K562 (cell line): ENCODE results near the gene BAIAP3. TPM values are rescaled to one million over a fixed set of nuclear protein-coding genes. Genes with fewer than 3 reads are reported as not detected.

Source experiments
- ATAC-seq: fragments of 200-7000 bp; cut with Tn5 transposase; 3 replicates; pipeline ENCODE4 v1.9.1; 2020; ENCODE audit warnings: moderate library complexity
- BruUV-seq: library from RNA; stranded (reverse); fragments of 400-500 nt; replicated peaks from 2 replicates; lab custom pipeline; 2021; lab: Mats Ljungman, UMichigan
- CTCF ChIA-PET: fragments of 300-600 bp; formaldehyde crosslinking; extraction: SDS; loops from one replicate; lab custom pipeline; 2021; ENCODE audit warnings: low intra/inter-chr PET ratio; lab: Yijun Ruan, JAX
- POLR2A ChIA-PET: fragments of 300-600, 350-650 bp; sonication (Branson Sonifier 250); formaldehyde crosslinking; extraction: SDS; loops from one replicate; lab custom pipeline; 2021; ENCODE audit warnings: antibody characterized with exemption, inconsistent platforms; lab: Yijun Ruan, JAX
- DNase-seq, 4 experiments: peaks; one replicate each; pipeline versions ENCODE4 v3.0.0 to v3.0.0-alpha.2; 2011 to 2018; ENCODE audit warnings: low spot score in 3 of 4, mixed read lengths in 3 of 4; ENCODE audit errors: extremely low read depth in 1 of 4
- FAIRE-seq: peaks from 2 replicates; lab custom pipeline; 2011; peaks lifted over from hg19 to GRCh38; lab: Jason Lieb, UNC
- H2AFZ ChIP-seq: 2 replicates; pipeline ENCODE4 v1.6.0; 2011; ENCODE audit warnings: low read depth, low read length, control low read depth, inconsistent platforms
- H3K27ac ChIP-seq: fragments of 200-600 bp; 3 replicates; pipeline ENCODE4 v1.8.0; 2011; ENCODE audit warnings: low read depth, mild to moderate bottlenecking, control low read depth, inconsistent platforms, low read length, moderate library complexity, mixed read lengths; ENCODE audit errors: extremely low read depth
- H3K27me3 ChIP-seq, 2 experiments: fragments of 300-600 bp in 1 of 2; 2 replicates in 1 of 2; 3 replicates in 1 of 2; pipeline versions ENCODE4 v1.6.0 to v1.8.0; 2011; ENCODE audit warnings: inconsistent platforms in 2 of 2, low read length in 2 of 2, mild to moderate bottlenecking in 1 of 2, mixed read lengths in 1 of 2, moderate library complexity in 1 of 2; ENCODE audit not compliant: control insufficient read depth in 2 of 2, insufficient read depth in 2 of 2
- H3K36me3 ChIP-seq: fragments of 300-600 bp; 3 replicates; pipeline ENCODE4 v1.8.0; 2011; ENCODE audit warnings: mild to moderate bottlenecking, low read length, inconsistent platforms; ENCODE audit not compliant: control insufficient read depth, insufficient read depth
- H3K4me1 ChIP-seq, 2 experiments: fragments of 200-600 bp in 1 of 2; replicated peaks in 1 of 2; 2 replicates in 1 of 2; 3 replicates in 1 of 2; pipeline versions ENCODE4 v1.5.1 to v1.8.0; 2011; ENCODE audit warnings: inconsistent platforms in 2 of 2, low read length in 2 of 2, mild to moderate bottlenecking in 1 of 2, mixed read lengths in 1 of 2, moderate library complexity in 1 of 2; ENCODE audit not compliant: control insufficient read depth in 2 of 2, insufficient read depth in 2 of 2
- H3K4me2 ChIP-seq: 2 replicates; pipeline ENCODE4 v1.6.1; 2011; ENCODE audit warnings: low read length, control low read depth, inconsistent platforms, mixed read lengths; ENCODE audit not compliant: insufficient read depth
- H3K4me3 ChIP-seq: fragments of 200-600 bp; sonication (generic), shearing (Covaris generic); 2 replicates; pipeline ENCODE4 v1.5.1; 2016; ENCODE audit warnings: control low read depth, inconsistent platforms
- H3K79me2 ChIP-seq: fragments of 200-600 bp; 3 replicates; pipeline ENCODE4 v1.8.0; 2011; ENCODE audit warnings: low read length, inconsistent platforms; ENCODE audit not compliant: control insufficient read depth, insufficient read depth
- H3K9ac ChIP-seq, 2 experiments: 2 replicates each; pipeline versions ENCODE4 v1.6.0 to v1.6.1; 2011; ENCODE audit warnings: low read depth in 2 of 2, low read length in 2 of 2, control low read depth in 1 of 2, inconsistent platforms in 1 of 2, mild to moderate bottlenecking in 1 of 2, mixed read lengths in 1 of 2; ENCODE audit not compliant: insufficient read depth in 1 of 2
- H3K9me1 ChIP-seq: one replicate; pipeline ENCODE4 v1.6.0; 2011; ENCODE audit warnings: inconsistent platforms, mild to moderate bottlenecking, low read length, moderate library complexity; ENCODE audit not compliant: control insufficient read depth, insufficient read depth
- H3K9me3 ChIP-seq: replicated peaks from 2 replicates; pipeline ENCODE4 v1.5.1; 2011; ENCODE audit warnings: low read depth, low read length, inconsistent platforms; ENCODE audit not compliant: control insufficient read depth, insufficient read depth
- H4K20me1 ChIP-seq: replicated peaks from 2 replicates; pipeline ENCODE4 v1.6.1; 2011; ENCODE audit warnings: low read length, inconsistent platforms, mixed read lengths; ENCODE audit not compliant: control insufficient read depth, insufficient read depth
- ATF3 ChIP-seq, 2 experiments: fragments of 450-650 bp in 1 of 2; sonication (generic) in 1 of 2; formaldehyde crosslinking in 1 of 2; IDR thresholded peaks in 1 of 2; conservative IDR thresholded peaks in 1 of 2; 2 replicates each; pipeline versions ENCODE4 v1.6.1 to v1.8.1; 2016 to 2023; ENCODE audit warnings: mild to moderate bottlenecking in 2 of 2, moderate library complexity in 2 of 2, inconsistent platforms in 1 of 2, missing genetic modification reagents in 1 of 2
- KAT7 ChIP-seq: sonication (generic); formaldehyde crosslinking; IDR thresholded peaks from 2 replicates; pipeline ENCODE4 v1.8.0; 2022; ENCODE audit warnings: missing genetic modification reagents, mild to moderate bottlenecking, borderline replicate concordance
- SMAD1 ChIP-seq: fragments of 150-350 bp; IDR thresholded peaks from 2 replicates; pipeline ENCODE4 v1.6.1; 2014; ENCODE audit warnings: low read length, low read depth; ENCODE audit not compliant: partially characterized antibody
- ZNF76 ChIP-seq: fragments of 250-450 bp; sonication (Bioruptor Pico); IDR thresholded peaks from 2 replicates; pipeline ENCODE4 v1.4.0; 2020; ENCODE audit warnings: mild to moderate bottlenecking, moderate library complexity, borderline replicate concordance
- WGBS: fragments of 100-300 bp; shearing (Covaris generic); methylation state at CpG from one replicate; pipeline ENCODE4 v1.1.6; 2016; ENCODE audit warnings: low coverage, mixed read lengths; ENCODE audit not compliant: insufficient coverage; ENCODE audit errors: missing lambda C conversion rate; 5-methylcytosine and 5-hydroxymethylcytosine counted together
- in situ Hi-C: fragments of 300-500 bp; cut with MboI; formaldehyde crosslinking; loops from 4 replicates; pipeline ENCODE4 v1.15.0; 2018; ENCODE audit warnings: inconsistent platforms, mixed read lengths
- intact Hi-C: fragments of 100-400 bp; cut with micrococcal nuclease; formaldehyde crosslinking; loops from 2 replicates; pipeline ENCODE4 v1.14.2; 2022
- polyA plus RNA-seq, 8 experiments: library from polyadenylated mRNA; depleted of rRNA in 4 of 8; stranded (reverse) in 5 of 8; unstranded in 3 of 8; fragments of >200 nt; fragmentation: Nextera tagmentation in 2 of 8; fragmentation: Illumina TruSeq in 1 of 8; extraction: Ambion mirVana in 2 of 8; extraction: Trizol in 1 of 8; gene quantifications; 2 replicates each; pipeline versions ENCODE4 v1.2.1 to v1.2.3, GENCODE V29; 2011 to 2014; ENCODE audit warnings: inconsistent platforms in 1 of 8, missing spikeins in 1 of 8
- total RNA-seq, 7 experiments: library from RNA; depleted of rRNA in 6 of 7; stranded (reverse); fragments of >200 nt in 6 of 7; fragmentation: Illumina TruSeq in 2 of 7; extraction: Trizol in 2 of 7; gene quantifications; 2 replicates each; pipeline versions ENCODE4 v1.2.1 to v1.2.3, GENCODE V29; 2011 to 2021; ENCODE audit warnings: low replicate concordance in 1 of 7

BAIAP3 gene
- total and polyA plus RNA-seq, 9 of the 15 experiments (the other 6 are each of a cell fraction or from before 2014, with no cell fraction given): 0.03 to 4.5 (median 0.57) TPM; not detected in 1

- TF ChIP-seq ZNF76 (CRISPR knock-in tag): no peak
These were observed 44.1 kb downstream of the BAIAP3 start (continued) for GRCh38 chr16:1377406-1378010.

GRCh38 chr16:1378087-1378803, 44.8 kb downstream of the BAIAP3 start:
- H3K27ac ChIP-seq: peak overlapping the region; percentile 100
- WGBS: 18% methylated on average over 20 of the region's 25 CpGs
- H3K4me1 ChIP-seq: peaks cover 19 to 67% of the 10 kb centered on the region in 2 experiments; a peak in 4 of 5 replicates
- FAIRE-seq: peak; percentile 60
- peaks cover 36% of the 10 kb centered on the region for H3K79me2 ChIP-seq
- peak overlapping the region; percentile 97 to 100 for H3K9ac ChIP-seq
- peak; percentile 19 for ATAC-seq
- in situ Hi-C loops (no loop called here), intact Hi-C loops (no loop called here)
- H3K36me3 ChIP-seq: peaks cover 8% of the 10 kb centered on the region; the same call in 2 of the 3 replicates
- peak overlapping the region; percentile 88 for H3K4me2 ChIP-seq
- no peaks in the 10 kb centered on the region for H3K9me3 ChIP-seq
- peaks cover 8% of the 10 kb centered on the region; the same call in 1 of the 2 replicates for H4K20me1 ChIP-seq
- 0 out of 2 replicates have a peak overlapping the region, but pooled peaks have one; percentile 70 for H2AFZ ChIP-seq
- peaks cover 5% of the 10 kb centered on the region for H3K9me1 ChIP-seq
- peak in 1 of 4 experiments; percentile 25 for DNase-seq
- ChIA-PET CTCF (no interaction called here), POLR2A (interaction anchor here (0.5 to 4.2 kb wide), 29 partner anchors 8 to 587 kb away, joined by 3 to 73 read pairs (median 5); partner anchors contain the start of genes EME2, MRPS34, RPS2 and UBE2I)
- no peaks in the 10 kb centered on the region for H3K27me3 ChIP-seq
- TSS peak; percentile 75 for BruUV-seq
- H3K4me3 ChIP-seq: peak overlapping the region; percentile 76
- TF ChIP-seq KAT7 (CRISPR knock-in tag) (peak; percentile 46; the same call in 1 of the 2 replicates), ATF3 (IDR thresholded peaks at IDR 0.05) (no peak), ATF3 (CRISPR knock-in tag; conservative IDR thresholded peaks at IDR 0.05) (0 out of 2 replicates have a peak, but pooled peaks have one; percentile 7), SMAD1 (no peak)
